IMR-90 (cell line): ENCODE data around the gene MRPL38. TPM values are rescaled to one million over a fixed set of nuclear protein-coding genes. Genes with fewer than 3 reads are reported as not detected.
"Not testable (repeated sequence)": the region's sequence is repeated elsewhere in the genome, so short reads cannot be mapped to it uniquely, and the experiment has no call there.

Source experiments
- ATAC-seq: fragments of 200-7000 bp; cut with Tn5 transposase; 2 replicates; pipeline ENCODE4 v1.9.1; 2020; ENCODE audit warnings: low read depth, mild to moderate bottlenecking, moderate library complexity
- BruUV-seq: library from RNA; stranded (reverse); fragments of 400-500 nt; replicated peaks from 2 replicates; lab custom pipeline; 2021; lab: Mats Ljungman, UMichigan
- CTCF ChIA-PET: fragments of 300-600 bp; formaldehyde crosslinking; extraction: SDS; loops from one replicate; lab custom pipeline; 2021; ENCODE audit warnings: antibody characterized with exemption; lab: Yijun Ruan, JAX
- POLR2A ChIA-PET: fragments of 300-600 bp; sonication (Branson Sonifier 250); formaldehyde crosslinking; loops from one replicate; lab custom pipeline; 2022; ENCODE audit warnings: antibody characterized with exemption; ENCODE audit not compliant: unreplicated experiment; lab: Charles Lee
- DNase-seq: peaks from one replicate; pipeline ENCODE4 v3.0.0; 2013
- H2AFZ ChIP-seq: replicated peaks from 2 replicates; pipeline ENCODE3; 2013; ENCODE audit warnings: low read length, mild to moderate bottlenecking; ENCODE audit not compliant: poor library complexity
- H2AK5ac ChIP-seq: 2 replicates; pipeline ENCODE4 v1.6.1; 2013; ENCODE audit warnings: low read depth, low read length, inconsistent platforms
- H2AK9ac ChIP-seq: replicated peaks from 2 replicates; pipeline ENCODE3; 2013; ENCODE audit warnings: mild to moderate bottlenecking, low read depth, low read length, moderate library complexity; ENCODE audit not compliant: poor library complexity
- H2BK120ac ChIP-seq: 2 replicates; pipeline ENCODE4 v1.6.1; 2013; ENCODE audit warnings: low read depth, low read length, inconsistent platforms
- H2BK15ac ChIP-seq: 3 replicates; pipeline ENCODE4 v1.6.1; 2013; ENCODE audit warnings: low read depth, low read length, inconsistent platforms
- H2BK20ac ChIP-seq: 2 replicates; pipeline ENCODE4 v1.6.1; 2013; ENCODE audit warnings: low read depth, mild to moderate bottlenecking, inconsistent platforms, low read length, moderate library complexity
- H2BK5ac ChIP-seq: 2 replicates; pipeline ENCODE4 v1.6.1; 2013; ENCODE audit warnings: mild to moderate bottlenecking, low read depth, low read length, inconsistent platforms; ENCODE audit not compliant: poor library complexity, severe bottlenecking
- H3K14ac ChIP-seq: replicated peaks from 2 replicates; pipeline ENCODE4 v1.6.1; 2013; ENCODE audit warnings: low read depth, low read length, inconsistent platforms
- H3K18ac ChIP-seq: 2 replicates; pipeline ENCODE4 v1.6.1; 2013; ENCODE audit warnings: low read depth, low read length, control low read depth
- H3K23ac ChIP-seq: 2 replicates; pipeline ENCODE4 v1.6.1; 2013; ENCODE audit warnings: low read depth, low read length, inconsistent platforms
- H3K27ac ChIP-seq: 2 replicates; pipeline ENCODE4 v1.5.1; 2013; ENCODE audit warnings: mild to moderate bottlenecking, control low read depth, low read length; ENCODE audit not compliant: insufficient read depth
- H3K27me3 ChIP-seq: 2 replicates; pipeline ENCODE4 v1.6.1; 2013; ENCODE audit warnings: low read length; ENCODE audit not compliant: control insufficient read depth, insufficient read depth
- H3K36me3 ChIP-seq: 2 replicates; pipeline ENCODE4 v1.6.1; 2013; ENCODE audit warnings: low read length, mixed read lengths; ENCODE audit not compliant: control insufficient read depth, insufficient read depth
- H3K4ac ChIP-seq: 2 replicates; pipeline ENCODE4 v1.6.1; 2013; ENCODE audit warnings: low read depth, low read length, inconsistent platforms
- H3K4me1 ChIP-seq: 2 replicates; pipeline ENCODE4 v1.6.1; 2013; ENCODE audit warnings: low read length, mixed read lengths; ENCODE audit not compliant: control insufficient read depth, insufficient read depth
- H3K4me2 ChIP-seq: 2 replicates; pipeline ENCODE4 v1.6.1; 2013; ENCODE audit warnings: low read depth, mild to moderate bottlenecking, control low read depth, low read length, moderate library complexity
- H3K4me3 ChIP-seq: 2 replicates; pipeline ENCODE4 v1.5.1; 2013; ENCODE audit warnings: low read depth, mild to moderate bottlenecking, control low read depth, low read length, moderate library complexity; ENCODE audit not compliant: insufficient read depth
- H3K56ac ChIP-seq: 2 replicates; pipeline ENCODE4 v1.6.1; 2013; ENCODE audit warnings: low read length, inconsistent platforms; ENCODE audit not compliant: insufficient read depth; ENCODE audit errors: extremely low read depth
- H3K79me1 ChIP-seq, 2 experiments: 2 replicates each; pipeline ENCODE4 v1.6.1; 2013; ENCODE audit warnings: low read length in 2 of 2, inconsistent platforms in 1 of 2, low read depth in 1 of 2
- H3K9ac ChIP-seq: 2 replicates; pipeline ENCODE4 v1.6.1; 2013; ENCODE audit warnings: low read depth, low read length, control low read depth
- H3K9me1 ChIP-seq: 2 replicates; pipeline ENCODE4 v1.6.1; 2013; ENCODE audit warnings: low read length, inconsistent platforms; ENCODE audit not compliant: insufficient read depth
- H3K9me3 ChIP-seq: 2 replicates; pipeline ENCODE4 v1.6.1; 2013; ENCODE audit warnings: low read length; ENCODE audit not compliant: control insufficient read depth, insufficient read depth
- H4K20me1 ChIP-seq: 2 replicates; pipeline ENCODE4 v1.6.1; 2013; ENCODE audit warnings: low read length, inconsistent platforms; ENCODE audit not compliant: insufficient read depth
- H4K5ac ChIP-seq: 2 replicates; pipeline ENCODE4 v1.6.1; 2013; ENCODE audit warnings: mild to moderate bottlenecking, low read depth, low read length, control low read depth
- H4K8ac ChIP-seq, 2 experiments: 2 replicates each; pipeline ENCODE4 v1.6.1; 2013; ENCODE audit warnings: low read depth in 2 of 2, low read length in 2 of 2, control low read depth in 1 of 2, inconsistent platforms in 1 of 2
- H4K91ac ChIP-seq: 2 replicates; pipeline ENCODE4 v1.6.1; 2013; ENCODE audit warnings: low read depth, low read length, inconsistent platforms; ENCODE audit not compliant: insufficient read depth
- WGBS, 2 experiments: methylation state at CpG; one replicate each; pipeline versions ENCODE4 v1.1.5 to v1.1.7; 2013; ENCODE audit warnings: missing lambda C conversion rate in 2 of 2; ENCODE audit not compliant: insufficient read length in 1 of 2; ENCODE audit errors: extremely low coverage in 2 of 2; 5-methylcytosine and 5-hydroxymethylcytosine counted together
- dilution Hi-C: fragments of 300-500 bp; cut with HindIII; formaldehyde crosslinking; loops from one replicate; pipeline ENCODE4 v1.14.3; 2018; ENCODE audit warnings: low sequenced_read_pairs; ENCODE audit not compliant: unreplicated experiment
- in situ Hi-C: fragments of 300-500 bp; cut with MboI; formaldehyde crosslinking; loops from 3 replicates; pipeline ENCODE4 v1.14.3; 2019; ENCODE audit warnings: low sequenced_read_pairs, inconsistent platforms, mixed read lengths
- intact Hi-C: fragments of 100-400 bp; cut with micrococcal nuclease; formaldehyde crosslinking; loops from 2 replicates; pipeline ENCODE4 v1.10.0; 2022
- polyA plus RNA-seq, 3 experiments: library from polyadenylated mRNA; depleted of rRNA; stranded (reverse); fragments of >200 nt; gene quantifications; 2 replicates each; pipeline ENCODE4 v1.2.3, GENCODE V29; 2012; ENCODE audit warnings: low replicate concordance in 1 of 3
- total RNA-seq: library from RNA; depleted of rRNA; stranded (reverse); fragments of >200 nt; gene quantifications from 2 replicates; pipeline ENCODE4 v1.2.3, GENCODE V29; 2012

Gene MRPL38
- total and polyA plus RNA-seq, 2 of the 4 experiments (the other 2 are of a cell fraction): 13.3 to 42.5 TPM

GRCh38 chr17:75870228-75870627, 34.5 kb downstream of the MRPL38 start:
- H3K9ac ChIP-seq: peak overlapping the region; percentile 83; the same call in 1 of the 2 replicates
- H3K27ac ChIP-seq: peak overlapping the region; percentile 94; the same call in 1 of the 2 replicates
- DNase-seq, POLR2A ChIA-PET, H3K27me3 ChIP-seq, H4K20me1 ChIP-seq, H3K9me3 ChIP-seq, H3K4me3 ChIP-seq, in situ Hi-C loops, dilution Hi-C loops, CTCF ChIA-PET, H3K36me3 ChIP-seq, ATAC-seq, H2BK20ac ChIP-seq, H2AK9ac ChIP-seq, BruUV-seq: not testable (repeated sequence)
- H3K4me2 ChIP-seq: peak overlapping the region; percentile 64; the same call in 1 of the 2 replicates
- peak overlapping the region; percentile 86; the same call in 1 of the 2 replicates for H2BK120ac ChIP-seq
- peak overlapping the region; percentile 94 to 97; a peak in 3 of 4 replicates for H4K8ac ChIP-seq
- H3K9me1 ChIP-seq: peaks cover 13% of the 10 kb centered on the region
- WGBS, 2 experiments: 47% methylated on average over 5 of the region's 10 CpGs; no CpG with 5 or more reads in 1 of the 2 experiments
- H2AK5ac ChIP-seq: peak overlapping the region; percentile 89; the same call in 1 of the 2 replicates
- peak overlapping the region; percentile 49; the same call in 2 of the 3 replicates for H2BK15ac ChIP-seq
- H3K79me1 ChIP-seq: peaks cover 5 to 26% of the 10 kb centered on the region in 2 experiments; a peak in 3 of 4 replicates
- peak overlapping the region; percentile 77 for H2BK5ac ChIP-seq
- peak overlapping the region; percentile 98 for H3K4ac ChIP-seq
- H4K91ac ChIP-seq: peak overlapping the region; percentile 95
- peak overlapping the region; percentile 95 for H3K14ac ChIP-seq
- H3K18ac ChIP-seq: peak overlapping the region; percentile 86; the same call in 1 of the 2 replicates
- peak overlapping the region; percentile 95 for H2AFZ ChIP-seq
- peak overlapping the region; percentile 96 for H4K5ac ChIP-seq
- peaks cover 24% of the 10 kb centered on the region for H3K4me1 ChIP-seq
- peak overlapping the region; percentile 57 for H3K56ac ChIP-seq
- intact Hi-C loops: loop anchor here (10.0 kb wide), 1 partner anchor 85 kb away; the partner anchor contains the start of gene UNK
- H3K23ac ChIP-seq: peak overlapping the region; percentile 93; the same call in 1 of the 2 replicates
